Measurements from ENCODE around the gene HAPLN3.
A peak's percentile ranks its signal among the peaks of the same experiment; 100 is the strongest.
"Not testable (repeated sequence)": the region's sequence is repeated elsewhere in the genome, so short reads cannot be mapped to it uniquely, and the experiment has no call there.

HAPLN3 gene

GRCh38 chr15:88894819-88895767, at the start of gene HAPLN3:
HAPLN3 (minus strand) TSS chr15:88895544; CDS start chr15:88887298, 8,246 bp downstream.
- peak; percentile 68 for DNase-seq

GRCh38 chr15:88940110-88940675, 44.8 kb upstream of the HAPLN3 start:
- DNase-seq: no peak

GRCh38 chr15:88939486-88939806, 44.1 kb upstream of the HAPLN3 start:
- DNase-seq: no peak

- no peak for DNase-seq
These were observed 43.6 kb upstream of the HAPLN3 start for GRCh38 chr15:88938802-88939485.

GRCh38 chr15:88934449-88934848, 39.1 kb upstream of the HAPLN3 start:
- not testable (repeated sequence) for DNase-seq

- DNase-seq: no peak
These were observed 37.6 kb upstream of the HAPLN3 start for GRCh38 chr15:88932875-88933330.

GRCh38 chr15:88932271-88932874, 37.0 kb upstream of the HAPLN3 start:
- DNase-seq: no peak

GRCh38 chr15:88930579-88930978, 35.2 kb upstream of the HAPLN3 start:
- DNase-seq: no peak

GRCh38 chr15:88929358-88930098, 34.2 kb upstream of the HAPLN3 start:
- not testable (repeated sequence) for DNase-seq

GRCh38 chr15:88928192-88928591, 32.8 kb upstream of the HAPLN3 start:
- not testable (repeated sequence) for DNase-seq

- DNase-seq: not testable (repeated sequence)
These were observed 30.3 kb upstream of the HAPLN3 start for GRCh38 chr15:88925648-88926047.

GRCh38 chr15:88920892-88921435, 25.6 kb upstream of the HAPLN3 start:
- DNase-seq: not testable (repeated sequence)

GRCh38 chr15:88920186-88920891, 25.0 kb upstream of the HAPLN3 start:
- DNase-seq: no peak

- DNase-seq: peak; percentile 87
These were observed 23.4 kb upstream of the HAPLN3 start for GRCh38 chr15:88918738-88919137.

GRCh38 chr15:88917760-88918159, 22.4 kb upstream of the HAPLN3 start:
- no peak for DNase-seq

- no peak for DNase-seq
These were observed 20.0 kb upstream of the HAPLN3 start for GRCh38 chr15:88915354-88915753.

- no peak for DNase-seq
These were observed 18.5 kb upstream of the HAPLN3 start for GRCh38 chr15:88913850-88914169.

- peak; percentile 92 for DNase-seq
These were observed 17.9 kb upstream of the HAPLN3 start, which contains the start of gene MFGE8 for GRCh38 chr15:88913017-88913849. MFGE8 (minus strand) TSS chr15:88913379; CDS start chr15:88913319, 60 bp downstream.

GRCh38 chr15:88912500-88912921, 17.2 kb upstream of the HAPLN3 start:
- peak; percentile 68 for DNase-seq

GRCh38 chr15:88911766-88912118, 16.4 kb upstream of the HAPLN3 start:
- DNase-seq: peak; percentile 92

Data from islet precursor cell (in vitro differentiated cells).